GM18517 (cell line): ENCODE data around the gene IGSF6.
"Not testable (repeated sequence)": the region's sequence is repeated elsewhere in the genome, so short reads cannot be mapped to it uniquely, and the experiment has no call there.

ENCODE experiments used
- ATAC-seq: cut with Tn5 transposase; IDR thresholded peaks from one replicate; pipeline ENCODE4 v1.9.1; 2021; ENCODE audit warnings: mild to moderate bottlenecking, moderate library complexity; ENCODE audit not compliant: unreplicated experiment

IGSF6 gene

DNA sequence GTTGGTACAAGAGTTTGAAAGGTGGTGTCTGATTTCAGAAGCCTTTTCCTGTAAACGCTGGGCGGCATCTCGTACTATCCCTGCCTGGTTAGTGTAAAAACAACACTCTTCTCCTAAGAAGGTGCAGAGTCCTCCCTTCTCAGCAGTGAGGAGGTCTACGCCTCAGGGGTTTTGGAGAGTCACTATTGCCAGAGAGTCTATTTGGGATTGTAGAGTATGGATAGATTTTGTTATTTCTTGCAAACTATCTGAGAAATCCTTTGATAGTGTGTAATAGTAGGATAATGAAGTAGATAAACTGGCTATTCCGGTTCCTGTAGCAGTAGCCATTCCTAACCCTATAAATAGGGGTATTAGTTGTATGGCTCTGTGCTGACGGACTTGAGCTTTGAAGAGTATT, 21.5 kb downstream of the IGSF6 start:
- ATAC-seq = not testable (repeated sequence)

DNA sequence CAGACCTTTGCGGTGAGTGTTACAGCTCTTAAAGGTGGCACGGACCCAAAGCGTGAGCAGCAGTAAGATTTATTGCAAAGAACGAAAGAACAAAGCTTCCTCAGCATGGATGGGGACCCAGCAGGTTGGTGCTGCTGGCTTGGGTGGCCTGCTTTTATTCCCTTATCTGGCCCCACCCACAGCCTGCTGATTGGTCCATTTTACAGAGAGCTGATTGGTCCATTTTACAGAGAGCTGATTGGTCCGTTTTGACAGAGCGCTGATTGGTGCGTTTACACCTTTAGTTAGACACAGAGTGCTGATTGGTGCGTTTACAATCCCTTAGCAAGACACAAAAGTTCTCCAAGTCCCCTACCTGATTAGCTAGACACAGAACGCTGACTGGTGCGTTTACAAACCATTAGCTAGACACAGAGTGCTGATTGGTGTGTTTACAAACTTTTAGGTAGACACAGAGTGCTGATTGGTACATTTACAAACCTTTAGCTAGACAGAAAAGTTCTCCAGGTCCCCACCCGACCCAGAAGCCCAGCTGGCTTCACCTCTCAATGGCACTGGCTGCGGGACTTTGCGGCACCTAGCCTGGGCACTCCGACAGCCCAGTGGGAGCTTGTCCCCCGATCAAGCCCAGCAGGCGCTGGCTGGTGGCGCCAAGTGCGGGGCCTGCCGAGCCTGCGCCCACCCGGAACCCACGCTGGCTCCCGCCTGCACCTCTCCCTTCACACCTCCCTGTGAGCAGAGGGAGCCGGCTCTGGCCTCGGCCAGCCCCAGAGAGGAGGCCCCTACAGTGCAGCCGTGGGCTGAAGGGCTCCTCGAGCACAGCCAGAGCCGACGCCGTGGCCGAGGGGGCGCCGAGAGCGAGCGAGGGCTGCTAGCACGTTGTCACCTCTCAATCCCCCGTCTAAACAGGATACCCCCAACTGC, 22.5 kb downstream of the IGSF6 start:
- ATAC-seq = not testable (repeated sequence)

DNA sequence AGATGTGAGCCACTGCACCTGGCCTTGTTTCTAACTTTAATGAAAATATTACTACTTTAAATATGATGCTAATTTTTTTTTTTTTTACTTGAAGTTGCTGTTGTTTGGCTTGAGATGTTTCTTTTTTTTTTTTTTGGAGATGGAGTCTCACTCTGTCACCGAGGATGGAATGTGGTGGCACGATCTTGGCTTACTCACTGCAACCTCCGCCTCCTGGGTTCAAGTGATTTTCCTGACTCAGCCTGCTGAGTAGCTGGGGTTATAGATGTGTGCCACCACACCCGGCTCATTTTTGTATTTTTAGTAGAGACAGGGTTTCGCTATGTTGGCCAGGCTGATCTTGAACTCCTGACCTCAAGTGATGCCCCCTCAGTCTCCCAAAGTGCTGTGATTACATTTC, 23.6 kb downstream of the IGSF6 start:
- ATAC-seq = no peak

DNA sequence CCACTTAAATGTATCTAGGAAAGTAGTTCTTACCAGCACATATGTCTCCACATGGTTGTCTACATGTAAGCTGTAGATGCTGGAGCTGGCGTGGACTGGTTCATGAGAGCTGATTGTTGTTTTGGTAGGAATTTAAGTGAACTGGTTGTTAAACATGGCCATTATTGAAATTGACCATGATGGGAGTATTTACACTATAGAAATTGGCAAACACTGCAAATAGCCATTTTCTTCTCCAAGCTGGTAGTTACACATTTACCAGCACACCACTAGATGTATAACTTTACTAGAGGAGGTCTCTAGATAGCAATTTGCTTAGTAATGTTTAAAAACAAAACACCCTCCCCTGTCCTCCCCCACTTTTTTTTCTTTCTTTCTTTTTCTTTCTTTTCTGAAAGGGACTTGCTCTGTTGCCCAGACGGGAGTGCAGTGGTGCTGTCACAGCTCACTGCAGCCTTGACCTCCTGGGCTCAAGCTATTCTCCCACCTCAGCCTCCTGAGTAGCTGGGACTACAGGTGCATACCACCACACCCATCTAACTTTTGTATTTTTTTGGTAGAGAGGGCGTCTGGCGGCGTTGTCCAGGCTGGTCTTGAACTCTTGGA, 24.2 kb downstream of the IGSF6 start:
- no peak for ATAC-seq

DNA sequence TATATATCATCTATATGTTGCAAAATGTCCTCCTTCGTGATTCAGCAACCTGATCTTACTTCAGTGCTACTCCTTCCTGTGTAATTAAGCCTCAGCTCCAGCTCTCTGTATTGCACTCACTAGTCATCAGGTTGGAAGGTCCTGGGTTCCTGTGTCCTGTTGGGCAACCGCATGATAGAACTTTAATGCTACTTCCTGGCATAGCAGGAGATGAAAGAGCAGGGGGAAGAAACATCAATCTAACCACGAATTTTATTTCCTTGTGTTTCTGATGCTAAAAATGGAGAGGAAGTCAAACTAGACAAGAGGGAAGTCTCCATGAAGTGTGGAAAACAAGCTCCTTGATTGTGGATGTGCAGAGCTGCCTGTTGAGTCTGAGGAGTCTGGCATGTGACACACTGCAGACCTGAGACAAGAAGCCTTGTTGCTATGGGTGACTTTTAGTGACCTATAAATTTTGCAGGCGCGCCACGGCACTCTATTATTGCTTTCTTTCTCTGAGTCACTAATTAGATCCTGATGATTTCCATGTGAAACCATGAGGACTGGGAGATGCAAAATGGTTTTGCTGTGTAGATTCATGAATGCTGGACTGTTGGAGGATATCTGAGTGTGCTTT, 25.6 kb downstream of the IGSF6 start:
- no peak for ATAC-seq

DNA sequence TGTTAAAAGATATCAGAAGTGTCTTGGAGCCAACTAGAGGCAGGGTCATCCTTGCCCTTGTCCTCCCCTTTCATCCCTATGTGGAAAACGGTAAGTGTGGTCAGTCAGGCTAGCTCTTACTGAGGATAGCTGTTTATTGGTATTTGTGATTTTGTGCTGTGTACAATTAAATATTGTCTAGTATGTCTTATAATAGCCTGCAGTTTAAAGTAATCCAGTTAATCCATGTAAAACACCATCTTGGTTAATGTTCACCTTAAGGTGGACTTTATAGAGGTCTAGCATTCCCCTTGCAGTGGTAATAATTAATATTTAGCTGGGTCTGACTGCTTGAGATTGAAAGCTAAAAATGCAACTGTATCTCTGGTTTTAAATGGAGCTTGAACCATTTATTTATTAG, 27.4 kb downstream of the IGSF6 start:
- no peak for ATAC-seq

DNA sequence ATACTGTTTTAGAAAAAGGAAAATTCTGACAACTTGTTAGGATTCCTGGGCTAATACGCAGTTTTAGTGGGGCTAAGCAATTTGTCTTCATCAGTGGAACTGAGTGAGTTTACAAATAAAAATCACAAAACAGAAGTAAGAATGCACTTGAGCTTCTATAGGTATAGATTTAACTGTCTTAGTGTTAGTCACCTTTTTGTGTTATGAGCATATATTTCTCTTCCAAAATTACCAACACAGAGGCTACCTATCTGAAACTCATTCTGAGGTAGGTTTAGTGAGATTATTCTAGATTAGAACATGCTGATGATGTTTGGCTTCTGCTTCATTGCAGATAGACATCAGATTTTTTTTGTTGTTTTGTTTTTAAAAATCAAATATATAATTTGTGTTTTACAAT, 29.9 kb downstream of the IGSF6 start:
- no peak for ATAC-seq

DNA sequence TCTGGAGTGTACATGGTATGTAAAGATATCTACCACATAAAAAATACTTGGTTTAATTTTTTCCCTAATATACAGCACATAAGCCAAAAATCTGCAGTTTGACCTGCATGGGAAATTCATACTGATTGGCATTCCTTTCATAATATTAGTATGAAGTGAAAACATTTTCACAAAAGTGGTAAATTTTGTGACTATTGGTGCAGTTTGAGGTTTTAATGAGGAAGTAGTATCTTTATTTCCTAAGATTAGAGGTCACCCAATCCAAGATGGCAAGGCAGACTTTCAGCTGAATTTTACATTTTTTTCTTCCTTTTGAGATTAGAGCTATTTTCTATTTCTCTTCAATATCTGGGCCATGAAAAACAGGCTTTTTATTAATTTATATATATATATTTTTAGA, 31.8 kb downstream of the IGSF6 start:
- no peak for ATAC-seq

DNA sequence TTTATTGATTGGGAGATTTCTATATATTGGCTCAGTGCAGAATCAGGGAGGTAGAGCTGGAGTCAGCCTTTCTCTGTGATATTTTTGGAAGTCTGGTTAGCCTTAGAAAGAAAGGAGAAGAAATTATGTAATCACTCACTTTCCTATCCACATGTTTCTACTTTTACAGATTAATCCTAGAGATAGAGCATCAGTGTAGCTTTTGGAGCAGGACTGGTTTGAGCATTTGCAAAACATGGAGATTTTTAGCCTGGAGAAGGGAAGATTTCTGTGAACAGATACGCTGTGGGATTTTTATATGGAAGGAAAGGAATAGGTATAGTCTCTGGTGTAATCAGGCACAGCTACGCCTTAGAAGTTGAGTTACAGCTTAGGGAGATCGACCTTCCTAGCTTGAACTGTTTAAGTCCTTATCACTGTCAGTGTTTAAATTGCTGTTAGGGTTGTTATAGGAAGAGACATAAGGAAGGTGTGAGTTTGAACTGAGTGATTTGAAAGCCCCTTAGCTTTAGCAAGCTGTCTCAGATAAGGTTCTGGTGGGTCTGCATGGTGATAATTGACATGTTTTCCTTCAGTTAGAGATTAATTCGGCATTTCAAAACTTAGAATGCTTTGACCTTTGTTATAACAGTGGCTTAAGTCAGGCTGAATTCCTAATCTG, 32.5 kb downstream of the IGSF6 start:
- no peak for ATAC-seq

DNA sequence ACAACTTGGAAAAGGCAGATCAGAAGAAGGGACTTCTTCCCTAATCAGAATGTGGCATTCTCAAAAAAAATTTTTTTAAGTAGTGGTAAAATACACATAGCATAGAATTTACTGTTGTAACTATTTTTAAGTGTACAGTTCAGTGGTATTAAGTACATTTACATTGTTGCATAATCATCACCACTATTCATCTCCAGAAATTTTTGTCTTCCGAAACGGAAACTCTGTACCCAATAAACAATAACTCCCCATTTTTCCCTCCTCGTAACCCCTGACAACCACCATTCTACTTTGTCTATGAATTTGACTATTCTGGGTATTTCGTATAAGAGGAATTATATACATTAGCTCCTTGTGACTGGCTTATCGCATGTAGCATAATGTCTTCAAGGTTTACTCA, 34.1 kb downstream of the IGSF6 start:
- no peak for ATAC-seq

DNA sequence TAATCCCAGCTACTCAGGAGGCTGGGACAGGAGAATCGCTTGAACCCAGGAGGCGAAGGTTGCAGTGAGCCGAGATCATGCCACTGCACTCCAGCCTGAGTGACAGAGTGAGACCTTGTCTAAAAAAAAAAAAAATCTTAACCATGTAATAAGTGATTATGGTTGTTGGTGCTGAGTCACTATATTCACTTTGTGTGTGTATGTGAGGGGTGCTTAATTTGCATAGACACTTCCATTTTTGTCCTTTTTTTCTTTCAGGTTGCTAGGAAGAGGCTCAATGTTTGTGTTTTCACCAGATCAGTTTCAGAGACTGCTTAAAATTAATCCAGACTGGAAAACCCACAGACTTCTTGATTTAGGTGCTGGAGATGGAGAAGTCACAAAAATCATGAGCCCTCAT, 34.8 kb downstream of the IGSF6 start:
- ATAC-seq = no peak

DNA sequence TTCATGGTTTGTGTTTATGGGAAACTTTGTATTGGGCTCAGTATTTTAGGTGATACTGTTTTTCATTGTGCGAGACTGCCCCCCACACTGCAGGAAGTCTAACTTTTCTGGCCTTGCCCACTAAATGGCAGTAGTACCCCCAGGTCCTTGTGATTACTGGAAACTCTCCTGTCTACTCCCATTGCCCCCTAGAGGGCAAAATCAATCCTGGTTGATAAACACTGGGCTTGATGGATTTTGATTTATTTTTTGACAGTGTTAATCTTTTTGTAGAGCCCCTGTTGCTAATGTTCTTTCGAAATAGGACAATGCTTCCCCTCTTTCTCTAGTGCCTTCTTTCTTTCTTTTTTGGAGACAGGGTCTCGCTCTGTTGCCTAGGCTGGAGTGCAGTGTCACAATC, 37.5 kb downstream of the IGSF6 start:
- ATAC-seq = no peak

DNA sequence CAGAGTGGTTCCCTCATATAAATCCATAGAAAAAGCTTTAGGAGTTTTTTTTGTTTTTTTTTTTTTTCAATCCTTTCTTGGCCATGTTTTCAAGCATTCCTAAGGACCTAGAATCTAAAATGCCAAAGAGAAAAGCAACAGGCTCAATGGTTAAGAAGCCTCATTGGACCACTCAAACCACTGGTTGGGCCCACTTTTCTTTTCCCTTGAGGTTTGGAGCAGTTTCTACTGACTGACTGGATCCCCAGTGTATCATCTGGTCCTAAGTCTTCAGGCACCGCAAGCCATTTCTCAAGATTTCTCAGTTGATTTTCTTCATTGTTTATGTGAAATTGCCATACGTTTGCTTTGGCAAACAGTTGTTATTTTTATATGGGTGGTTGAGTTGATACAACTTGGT, 38.6 kb downstream of the IGSF6 start:
- no peak for ATAC-seq

DNA sequence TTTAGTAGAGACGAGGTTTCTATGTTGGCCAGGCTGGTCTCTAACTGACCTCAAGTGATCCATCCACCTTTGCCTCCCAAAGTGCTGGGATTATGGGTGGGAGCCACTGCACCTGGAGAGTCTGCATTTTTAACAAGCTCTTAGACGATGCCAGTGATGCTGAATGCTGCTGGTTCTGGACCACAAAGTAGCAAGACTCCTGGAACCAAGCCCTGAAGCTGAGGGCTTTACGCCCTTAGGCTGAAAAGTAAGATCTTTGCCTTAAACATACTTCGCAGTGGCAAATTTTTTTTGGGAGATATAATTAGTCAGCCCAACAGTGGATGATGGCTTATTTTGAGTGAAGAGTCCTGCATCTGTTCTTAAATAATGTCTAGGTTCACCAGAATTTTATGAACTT, 39.0 kb downstream of the IGSF6 start:
- no peak for ATAC-seq

DNA sequence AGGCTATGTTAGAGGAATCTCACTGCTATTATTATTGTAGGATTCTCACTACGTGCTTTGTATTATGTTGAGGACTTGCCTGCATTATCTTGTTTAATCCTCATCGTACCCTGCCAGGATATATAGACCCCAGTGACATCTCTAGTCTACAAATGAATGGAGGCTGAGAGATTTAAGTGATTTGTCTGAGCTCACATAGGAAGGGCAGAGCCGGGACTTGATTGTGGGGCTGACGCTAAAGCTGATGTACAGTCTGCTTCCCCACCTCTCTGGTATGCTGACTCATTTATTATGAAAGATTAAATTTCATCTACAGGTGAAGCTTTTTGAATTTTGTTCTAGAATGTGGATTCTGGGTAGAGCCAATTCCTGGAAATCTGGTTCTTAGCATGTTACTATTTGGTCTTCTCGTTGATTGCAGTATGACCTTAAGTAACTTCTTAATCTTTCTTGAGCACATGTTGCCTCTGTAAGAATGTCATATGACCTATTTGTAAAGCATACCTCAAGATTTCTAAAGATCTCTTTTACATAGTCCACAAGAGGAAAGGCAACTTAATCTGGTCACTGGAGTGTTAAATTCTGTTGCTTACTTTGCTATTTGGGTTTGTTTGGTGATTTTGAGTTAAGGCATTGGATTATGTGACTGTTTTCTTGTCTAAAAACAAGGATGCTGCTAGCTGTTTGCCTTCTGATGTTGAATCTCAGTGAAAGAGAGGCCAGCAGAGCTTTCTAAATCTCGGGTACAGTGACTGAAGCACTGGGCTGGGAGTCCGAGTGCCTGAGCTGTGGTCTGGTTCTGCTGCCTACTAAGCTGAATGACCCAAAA, 40.6 kb downstream of the IGSF6 start:
- no peak for ATAC-seq

DNA sequence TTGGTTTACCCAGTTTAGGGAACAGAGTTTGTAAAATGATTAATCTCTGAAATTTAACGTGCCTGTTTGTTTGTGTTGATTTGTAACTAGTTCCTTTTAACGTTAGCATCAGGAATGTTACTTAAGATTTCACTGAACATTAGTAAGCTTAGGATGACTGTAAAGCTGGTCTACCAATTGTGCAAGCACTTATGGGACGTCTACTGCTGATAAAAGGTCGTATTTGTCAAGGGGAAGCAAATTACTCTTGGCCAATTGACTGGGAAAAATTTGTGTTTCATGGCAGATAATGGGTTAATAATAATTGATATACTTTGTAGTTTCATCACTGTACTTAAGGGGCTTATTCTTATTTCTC, 41.2 kb downstream of the IGSF6 start:
- no peak for ATAC-seq

DNA sequence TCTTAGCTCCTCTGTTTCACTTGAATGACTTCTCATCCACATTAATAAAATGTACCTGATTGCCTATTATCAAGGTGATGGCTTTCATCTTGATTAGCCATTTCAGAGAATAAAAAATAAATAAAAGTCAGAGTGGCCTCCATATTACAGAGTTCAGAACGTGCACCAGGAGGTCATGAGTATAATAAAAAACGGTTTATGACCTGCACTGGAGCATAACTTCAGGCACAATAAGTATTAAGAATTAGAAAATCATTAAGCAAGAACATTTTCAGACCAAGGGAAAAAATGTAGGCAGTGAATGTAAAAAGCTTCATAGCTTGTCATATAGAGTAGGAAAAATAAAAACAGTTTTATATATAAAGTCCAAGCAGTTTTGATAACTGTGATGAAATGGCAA, 41.6 kb downstream of the IGSF6 start:
- ATAC-seq = no peak

DNA sequence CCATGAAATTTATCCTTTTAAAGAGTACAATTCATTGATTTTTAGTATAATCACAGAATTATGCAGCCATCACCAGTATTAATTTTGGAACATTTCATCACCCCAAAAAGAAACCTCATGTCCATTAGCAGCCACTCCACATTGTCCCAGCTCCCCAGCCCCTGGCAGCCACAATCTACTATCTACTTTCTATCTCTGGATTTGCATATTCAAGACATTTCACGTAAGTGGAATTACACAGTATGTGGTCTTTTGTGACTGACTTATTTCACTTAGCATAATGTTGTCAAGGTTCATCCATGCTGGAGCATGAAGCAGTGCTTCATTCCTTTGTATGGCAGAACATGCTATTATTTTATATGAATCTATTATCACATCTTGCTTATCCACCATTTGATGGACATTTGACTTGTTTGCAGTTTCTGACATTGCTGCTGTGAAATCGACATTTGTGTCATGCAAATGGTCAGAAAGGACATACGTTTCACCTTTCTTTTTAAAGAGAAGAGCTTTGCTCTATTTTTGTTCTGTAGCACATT, 42.3 kb downstream of the IGSF6 start:
- no peak for ATAC-seq

DNA sequence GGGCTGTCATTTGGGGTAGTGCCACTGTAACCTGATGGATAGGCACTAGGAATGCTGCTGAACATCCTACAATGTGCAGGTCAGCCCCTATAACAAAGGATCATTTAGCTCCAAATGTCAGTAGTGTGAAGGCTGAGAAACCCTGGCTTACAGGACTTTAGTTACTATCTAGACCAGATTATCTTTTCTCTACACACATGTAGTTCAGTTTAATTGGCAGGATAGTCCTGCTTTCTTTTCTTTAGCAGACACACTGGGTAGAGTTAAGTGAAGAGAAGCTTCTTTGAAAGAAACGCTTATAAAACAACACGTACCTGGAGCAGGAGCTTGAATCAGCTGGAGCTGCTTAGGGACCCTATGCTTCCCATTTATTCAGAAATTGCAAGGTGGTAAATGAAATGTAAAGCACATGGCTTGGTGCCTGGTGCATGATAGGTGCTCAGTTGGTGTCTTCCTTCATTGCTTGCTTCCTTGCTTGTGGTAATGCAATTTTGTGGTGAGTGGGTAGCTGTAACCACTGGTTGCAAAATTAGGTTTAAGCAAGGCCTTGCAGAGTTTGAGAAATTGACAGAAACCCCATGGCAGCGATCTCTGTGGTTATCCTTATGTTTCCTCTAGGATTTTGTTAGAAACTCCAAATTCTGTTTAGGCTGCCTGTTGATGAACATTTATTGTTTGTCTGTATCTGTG, 43.6 kb downstream of the IGSF6 start:
- ATAC-seq = no peak

DNA sequence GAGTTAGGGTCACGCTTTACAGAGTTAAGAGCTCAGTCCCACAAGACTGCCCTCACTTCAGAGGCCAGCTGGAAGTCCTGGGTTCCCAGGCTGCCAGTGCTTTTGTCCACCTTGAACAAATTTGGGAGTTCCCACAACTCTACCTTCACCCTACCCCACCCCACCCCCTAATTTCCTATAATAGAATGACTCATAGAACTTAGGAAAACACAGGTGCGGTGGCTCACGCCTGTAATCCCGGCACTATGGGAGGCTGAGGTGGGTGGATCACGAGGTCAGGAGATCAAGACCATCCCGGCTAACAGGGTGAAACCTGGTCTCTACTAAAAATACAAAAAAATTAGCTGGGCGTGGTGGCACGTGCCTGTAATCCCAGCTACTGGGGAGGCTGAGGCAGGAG, 46.6 kb downstream of the IGSF6 start:
- ATAC-seq = not testable (repeated sequence)
